HEK293T (cell line): ENCODE results near the gene C14orf132.

Experiments
- BHLHE40 ChIP-seq: fragments of 450-650 bp; IDR thresholded peaks from 2 replicates; pipeline ENCODE4 v1.6.1; 2016; ENCODE audit warnings: mild to moderate bottlenecking, moderate library complexity, borderline replicate concordance
- FOXA1 ChIP-seq: fragments of 450-650 bp; IDR thresholded peaks from 2 replicates; pipeline ENCODE4 v1.6.1; 2016; ENCODE audit warnings: mild to moderate bottlenecking
- FOXM1 ChIP-seq: fragments of 450-650 bp; IDR thresholded peaks from 2 replicates; pipeline ENCODE4 v1.6.1; 2017; ENCODE audit warnings: mild to moderate bottlenecking, borderline replicate concordance
- HDGF ChIP-seq: fragments of 450-650 bp; IDR thresholded peaks from 2 replicates; pipeline ENCODE4 v1.6.1; 2017; ENCODE audit warnings: antibody characterized with exemption, borderline replicate concordance
- NFRKB ChIP-seq: fragments of 450-650 bp; IDR thresholded peaks from 2 replicates; pipeline ENCODE4 v1.6.1; 2016; ENCODE audit warnings: mild to moderate bottlenecking, moderate library complexity
- PKNOX1 ChIP-seq: fragments of 450-650 bp; IDR thresholded peaks from 2 replicates; pipeline ENCODE4 v1.6.1; 2016
- SP1 ChIP-seq: fragments of 450-650 bp; IDR thresholded peaks from 2 replicates; pipeline ENCODE4 v1.6.1; 2017
- SUZ12 ChIP-seq: fragments of 450-650 bp; IDR thresholded peaks from 2 replicates; pipeline ENCODE4 v1.6.1; 2016; ENCODE audit warnings: mild to moderate bottlenecking
- TARDBP ChIP-seq: fragments of 450-650 bp; IDR thresholded peaks from 2 replicates; pipeline ENCODE4 v1.6.1; 2016
- ZNF384 ChIP-seq: fragments of 450-650 bp; IDR thresholded peaks from 2 replicates; pipeline ENCODE4 v1.6.1; 2016

- TF ChIP-seq FOXA1: no peak
- TF ChIP-seq ZNF384: no peak
- no peak for TF ChIP-seq NFRKB
- TF ChIP-seq TARDBP: no peak
- no peak for TF ChIP-seq FOXM1
- TF ChIP-seq SP1: no peak
- no peak for TF ChIP-seq SUZ12
- no peak for TF ChIP-seq HDGF
- no peak for TF ChIP-seq BHLHE40
- no peak for TF ChIP-seq PKNOX1
Observed at GRCh38 chr14:96125536-96125935, 86.4 kb downstream of the C14orf132 start.
